NB4 (cell line): Measurements from ENCODE around the gene OAF.

ENCODE experiments used
- CTCF ChIP-seq: IDR thresholded peaks from one replicate; pipeline ENCODE4 v1.5.1; 2012; ENCODE audit warnings: low read depth, low read length
- MYC ChIP-seq: IDR thresholded peaks from 2 replicates; pipeline ENCODE4 v1.6.1; 2011; ENCODE audit warnings: low read depth, low read length
- POLR2A ChIP-seq: IDR thresholded peaks from 2 replicates; pipeline ENCODE4 v1.6.1; 2011; ENCODE audit warnings: mild to moderate bottlenecking; ENCODE audit not compliant: insufficient read length; ENCODE audit errors: extremely low read depth

GRCh38 chr11:120229451-120230424, 18.9 kb downstream of the OAF start:
- peak; percentile 55 for TF ChIP-seq CTCF
- TF ChIP-seq POLR2A: no peak
- TF ChIP-seq MYC: no peak
